ENCODE measurements around the gene ARL8B.

Gene ARL8B

DNA sequence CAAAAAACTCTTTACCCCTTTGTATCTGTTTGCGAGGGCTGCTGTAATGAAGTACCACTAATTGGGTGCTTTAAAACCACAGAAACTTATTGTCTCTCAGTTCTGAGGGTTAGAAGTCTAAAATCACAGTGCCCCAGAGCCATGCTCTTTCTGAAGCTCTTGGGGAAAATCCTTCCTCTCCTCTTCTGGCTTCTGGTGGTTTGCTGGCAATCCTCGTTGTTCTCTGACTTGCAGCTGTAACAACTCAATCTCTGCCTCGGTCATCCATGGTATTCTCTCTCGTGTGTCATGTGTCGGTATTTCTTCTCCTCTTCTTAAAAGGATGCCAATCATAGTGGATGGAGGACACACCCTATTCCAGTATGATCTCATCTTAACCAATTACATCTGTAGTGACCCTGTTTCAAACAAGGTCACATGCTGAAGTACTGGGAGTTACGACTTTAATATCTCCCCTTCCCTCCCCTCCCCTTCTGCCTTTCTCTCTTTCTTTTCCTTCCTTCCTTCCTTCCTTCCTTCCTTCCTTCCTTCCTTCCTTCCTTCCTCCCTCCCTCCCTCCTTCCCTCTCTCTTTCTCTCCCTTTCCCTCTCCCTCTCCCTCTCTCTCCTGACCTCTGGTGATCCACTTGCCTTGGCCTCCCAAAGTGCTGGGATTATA lies 6.5 kb upstream of the ARL8B start:
- no CpG with 5 or more reads among the region's 6 CpGs for WGBS, 2 donors (ENCODE audit: extremely low coverage in 2 of 2, insufficient read length in 2 of 2, insufficient replicate concordance in 1 of 2)
- Histone ChIP-seq H3K27ac (replicated peaks; ENCODE audit: low read length) (no peak overlapping the region), H3K4ac (ENCODE audit: low read length) (no peak overlapping the region)

GRCh38 chr3:5116538-5116937 lies 5.6 kb upstream of the ARL8B start:
- no peak overlapping the region for H3K4me2 ChIP-seq (ENCODE audit: insufficient read depth, low read length, poor library complexity, severe bottlenecking)
- no peaks in the 10 kb centered on the region for H3K27me3 ChIP-seq (ENCODE audit: control insufficient read depth in 3 of 3, insufficient read depth in 3 of 3, low read depth in 1 of 3, low read length in 3 of 3)
- no peaks in the 10 kb centered on the region for H3K36me3 ChIP-seq (replicated peaks in 1 of 2; ENCODE audit: control insufficient read depth in 2 of 2, insufficient read depth in 2 of 2, low read length in 2 of 2)
- H3K23ac ChIP-seq (ENCODE audit: low read depth, low read length, poor library complexity): no peak overlapping the region
- DNase-seq (ENCODE audit: low spot score): no peak
- no peak overlapping the region for H3K9ac ChIP-seq (ENCODE audit: low read depth, low read length, poor library complexity)
- H2AFZ ChIP-seq (ENCODE audit: low read length): no peak overlapping the region
- H2BK5ac ChIP-seq (ENCODE audit: low read length): no peak overlapping the region
- H2BK12ac ChIP-seq (ENCODE audit: low read length): no peak overlapping the region
- no peak overlapping the region for H4K8ac ChIP-seq (ENCODE audit: low read depth, low read length)
- no peak overlapping the region for H4K91ac ChIP-seq (ENCODE audit: low read depth, low read length, poor library complexity)
- H3K4me1 ChIP-seq (ENCODE audit: control insufficient read depth in 2 of 2, insufficient read depth in 1 of 2, low read depth in 1 of 2, low read length in 2 of 2): no peaks in the 10 kb centered on the region
- H3K14ac ChIP-seq (ENCODE audit: low read length): no peak overlapping the region
- no peak overlapping the region for H3K18ac ChIP-seq (ENCODE audit: low read length)
- no peak overlapping the region for H2BK15ac ChIP-seq (ENCODE audit: low read length)
- H3K9me3 ChIP-seq (replicated peaks in 1 of 2; ENCODE audit: control insufficient read depth in 2 of 2, insufficient read depth in 1 of 2, low read depth in 1 of 2, low read length in 2 of 2): no peaks in the 10 kb centered on the region
- H2BK120ac ChIP-seq (ENCODE audit: low read depth, low read length): no peak overlapping the region
- H3K4me3 ChIP-seq (ENCODE audit: low read length in 2 of 2): no peak overlapping the region
- no peak overlapping the region for H3K27ac ChIP-seq (replicated peaks; ENCODE audit: low read length)
- WGBS, 2 donors (ENCODE audit: extremely low coverage in 2 of 2, insufficient read length in 2 of 2, insufficient replicate concordance in 1 of 2): no CpG with 5 or more reads among the region's 3 CpGs
- no peaks in the 10 kb centered on the region for H3K79me1 ChIP-seq (ENCODE audit: low read depth, low read length)
- no peak overlapping the region for H3K4ac ChIP-seq (ENCODE audit: low read length)
- no peak overlapping the region for H2AK5ac ChIP-seq (ENCODE audit: low read depth, low read length)

More for the DNA sequence above, 6.5 kb upstream of the ARL8B start:
- H3K4me3 ChIP-seq (ENCODE audit: low read length in 2 of 2): no peak overlapping the region
- H3K4me2 ChIP-seq (ENCODE audit: insufficient read depth, low read length, poor library complexity, severe bottlenecking): no peak overlapping the region
- no peaks in the 10 kb centered on the region for H3K27me3 ChIP-seq (ENCODE audit: control insufficient read depth in 3 of 3, insufficient read depth in 3 of 3, low read depth in 1 of 3, low read length in 3 of 3)
- no peak overlapping the region for H2BK5ac ChIP-seq (ENCODE audit: low read length)
- H2BK12ac ChIP-seq (ENCODE audit: low read length): no peak overlapping the region
- no peaks in the 10 kb centered on the region for H3K4me1 ChIP-seq (ENCODE audit: control insufficient read depth in 2 of 2, insufficient read depth in 1 of 2, low read depth in 1 of 2, low read length in 2 of 2)
- H3K23ac ChIP-seq (ENCODE audit: low read depth, low read length, poor library complexity): no peak overlapping the region
- no peak overlapping the region for H2AK5ac ChIP-seq (ENCODE audit: low read depth, low read length)
- DNase-seq (ENCODE audit: low spot score): no peak
- no peak overlapping the region for H2BK15ac ChIP-seq (ENCODE audit: low read length)
- H2AFZ ChIP-seq (ENCODE audit: low read length): no peak overlapping the region
- H3K9me3 ChIP-seq (replicated peaks in 1 of 2; ENCODE audit: control insufficient read depth in 2 of 2, insufficient read depth in 1 of 2, low read depth in 1 of 2, low read length in 2 of 2): no peaks in the 10 kb centered on the region
- H3K9ac ChIP-seq (ENCODE audit: low read depth, low read length, poor library complexity): no peak overlapping the region
- no peaks in the 10 kb centered on the region for H3K79me1 ChIP-seq (ENCODE audit: low read depth, low read length)
- no peak overlapping the region for H3K18ac ChIP-seq (ENCODE audit: low read length)
- H3K36me3 ChIP-seq (replicated peaks in 1 of 2; ENCODE audit: control insufficient read depth in 2 of 2, insufficient read depth in 2 of 2, low read length in 2 of 2): no peaks in the 10 kb centered on the region
- H4K8ac ChIP-seq (ENCODE audit: low read depth, low read length): no peak overlapping the region
- no peak overlapping the region for H3K14ac ChIP-seq (ENCODE audit: low read length)
- no peak overlapping the region for H2BK120ac ChIP-seq (ENCODE audit: low read depth, low read length)
- H4K91ac ChIP-seq (ENCODE audit: low read depth, low read length, poor library complexity): no peak overlapping the region

GRCh38 chr3:5120446-5120845 lies 1.6 kb upstream of the ARL8B start:
- no peak for DNase-seq (ENCODE audit: low spot score)
- Histone ChIP-seq H3K4me2 (ENCODE audit: insufficient read depth, low read length, poor library complexity, severe bottlenecking) (no peak overlapping the region), H3K4me1 (ENCODE audit: control insufficient read depth in 2 of 2, insufficient read depth in 1 of 2, low read depth in 1 of 2, low read length in 2 of 2) (peaks cover 0 to 4% of the 10 kb centered on the region in 2 donors), H3K27me3 (ENCODE audit: control insufficient read depth in 3 of 3, insufficient read depth in 3 of 3, low read depth in 1 of 3, low read length in 3 of 3) (no peaks in the 10 kb centered on the region), H3K79me1 (ENCODE audit: low read depth, low read length) (peaks cover 7% of the 10 kb centered on the region), H3K23ac (ENCODE audit: low read depth, low read length, poor library complexity) (no peak overlapping the region), H2AK5ac (ENCODE audit: low read depth, low read length) (no peak overlapping the region), H4K8ac (ENCODE audit: low read depth, low read length) (no peak overlapping the region), H3K14ac (ENCODE audit: low read length) (no peak overlapping the region), H3K9ac (ENCODE audit: low read depth, low read length, poor library complexity) (no peak overlapping the region), H2BK15ac (ENCODE audit: low read length) (no peak overlapping the region), H3K4ac (ENCODE audit: low read length) (no peak overlapping the region), H3K36me3 (replicated peaks in 1 of 2; ENCODE audit: control insufficient read depth in 2 of 2, insufficient read depth in 2 of 2, low read length in 2 of 2) (peaks cover 0 to 4% of the 10 kb centered on the region in 2 donors), H4K91ac (ENCODE audit: low read depth, low read length, poor library complexity) (no peak overlapping the region), H2BK12ac (ENCODE audit: low read length) (no peak overlapping the region), H3K18ac (ENCODE audit: low read length) (no peak overlapping the region), H3K27ac (replicated peaks; ENCODE audit: low read length) (no peak overlapping the region), H2BK5ac (ENCODE audit: low read length) (no peak overlapping the region), H2BK120ac (ENCODE audit: low read depth, low read length) (no peak overlapping the region), H3K9me3 (replicated peaks in 1 of 2; ENCODE audit: control insufficient read depth in 2 of 2, insufficient read depth in 1 of 2, low read depth in 1 of 2, low read length in 2 of 2) (no peaks in the 10 kb centered on the region), H2AFZ (ENCODE audit: low read length) (peak overlapping the region; percentile 13), H3K4me3 (ENCODE audit: low read length in 2 of 2) (no peak overlapping the region)
- WGBS, 2 donors (ENCODE audit: extremely low coverage in 2 of 2, insufficient read length in 2 of 2, insufficient replicate concordance in 1 of 2): no CpG with 5 or more reads among the region's 3 CpGs

DNA sequence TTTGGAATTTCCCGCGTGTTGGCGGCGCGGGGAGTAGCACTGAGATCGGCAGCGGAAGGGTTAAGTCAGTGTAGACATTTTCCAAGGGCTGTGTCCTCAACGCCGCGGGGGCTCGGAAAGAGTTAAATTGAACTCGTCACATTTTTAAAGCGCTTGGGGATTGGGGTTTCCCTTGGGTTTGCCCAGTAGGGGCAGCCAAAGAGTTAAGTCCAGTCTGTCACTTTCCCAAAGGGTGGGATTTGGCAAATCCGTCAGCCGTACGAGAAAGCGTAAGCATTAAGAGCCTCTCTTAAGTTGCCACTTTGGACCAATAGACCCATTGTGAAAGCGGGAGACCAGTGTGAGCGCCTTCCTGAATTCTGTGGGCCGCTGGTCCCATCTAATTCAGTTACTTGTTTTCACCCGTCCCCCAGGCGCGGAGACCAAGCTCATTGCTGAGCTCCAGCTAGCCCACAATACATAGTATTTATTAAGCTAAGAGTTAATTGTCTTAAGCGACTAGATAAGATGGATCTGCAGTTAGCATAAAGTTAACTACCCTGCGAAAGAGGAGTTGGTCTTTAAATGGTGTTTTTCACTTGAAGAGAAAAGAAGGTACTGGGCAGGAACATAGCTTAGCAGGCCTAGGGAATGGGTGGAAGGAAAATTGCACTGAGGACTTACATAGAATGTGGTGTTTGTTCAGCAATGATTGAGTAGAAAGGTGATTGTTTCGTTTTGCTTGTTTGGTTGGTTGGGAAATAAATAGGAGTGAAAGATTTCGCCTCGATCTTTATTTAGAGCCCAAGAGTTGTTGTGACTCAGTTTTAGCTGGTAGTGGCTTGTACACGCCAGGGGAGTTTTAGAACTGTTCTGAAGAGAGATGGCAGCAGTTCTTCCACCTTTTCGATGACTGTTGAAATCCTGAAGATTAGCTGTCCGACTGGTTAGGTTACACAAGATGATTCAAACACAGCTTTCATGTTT lies 932 bp downstream of the ARL8B start:
- Histone ChIP-seq H3K4me1 (ENCODE audit: control insufficient read depth in 2 of 2, insufficient read depth in 1 of 2, low read depth in 1 of 2, low read length in 2 of 2) (peaks cover 0 to 4% of the 10 kb centered on the region in 2 donors), H3K27me3 (ENCODE audit: control insufficient read depth in 3 of 3, insufficient read depth in 3 of 3, low read depth in 1 of 3, low read length in 3 of 3) (no peaks in the 10 kb centered on the region), H3K79me1 (ENCODE audit: low read depth, low read length) (peaks cover 7% of the 10 kb centered on the region), H3K36me3 (replicated peaks in 1 of 2; ENCODE audit: control insufficient read depth in 2 of 2, insufficient read depth in 2 of 2, low read length in 2 of 2) (peaks cover 0 to 4% of the 10 kb centered on the region in 2 donors), H3K9me3 (replicated peaks in 1 of 2; ENCODE audit: control insufficient read depth in 2 of 2, insufficient read depth in 1 of 2, low read depth in 1 of 2, low read length in 2 of 2) (no peaks in the 10 kb centered on the region), H2BK120ac (ENCODE audit: low read depth, low read length) (no peak overlapping the region), H4K8ac (ENCODE audit: low read depth, low read length) (no peak overlapping the region), H2AK5ac (ENCODE audit: low read depth, low read length) (peak overlapping the region; percentile 94), H3K14ac (ENCODE audit: low read length) (peak overlapping the region; percentile 82), H3K23ac (ENCODE audit: low read depth, low read length, poor library complexity) (no peak overlapping the region), H2BK15ac (ENCODE audit: low read length) (no peak overlapping the region), H3K18ac (ENCODE audit: low read length) (peak overlapping the region; percentile 89), H3K4me2 (ENCODE audit: insufficient read depth, low read length, poor library complexity, severe bottlenecking) (peak overlapping the region; percentile 83), H3K9ac (ENCODE audit: low read depth, low read length, poor library complexity) (peak overlapping the region; percentile 96), H3K4me3 (ENCODE audit: low read length in 2 of 2) (peak overlapping the region; percentile 69 to 100), H2BK5ac (ENCODE audit: low read length) (peak overlapping the region; percentile 66), H3K27ac (replicated peaks; ENCODE audit: low read length) (no peak overlapping the region), H2BK12ac (ENCODE audit: low read length) (no peak overlapping the region), H3K4ac (ENCODE audit: low read length) (peak overlapping the region; percentile 11), H4K91ac (ENCODE audit: low read depth, low read length, poor library complexity) (no peak overlapping the region), H2AFZ (ENCODE audit: low read length) (peak overlapping the region; percentile 95)
- 100% methylated on average over 1 of the region's 31 CpGs; no CpG with 5 or more reads in 1 of the 2 donors for WGBS, 2 donors (ENCODE audit: extremely low coverage in 2 of 2, insufficient read length in 2 of 2, insufficient replicate concordance in 1 of 2)
- DNase-seq (ENCODE audit: low spot score): peak; percentile 48

All from neuronal stem cell (in vitro differentiated cells).